KMS-11 (cell line): ENCODE results near the gene G6PC1.
A peak's percentile ranks its signal among the peaks of the same experiment; 100 is the strongest.
"Not testable (repeated sequence)": the region's sequence is repeated elsewhere in the genome, so short reads cannot be mapped to it uniquely, and the experiment has no call there.

Source experiments
- H2AFZ ChIP-seq: fragments of 200-600 bp; sonication (generic); 2 replicates; pipeline ENCODE4 v1.6.1; 2016; ENCODE audit warnings: antibody characterized with exemption, mixed run types, low read depth
- H3K27ac ChIP-seq: fragments of 200-600 bp; sonication (generic); 2 replicates; pipeline ENCODE4 v1.6.1; 2016; ENCODE audit warnings: mild to moderate bottlenecking, mixed run types
- H3K27me3 ChIP-seq: fragments of 200-600 bp; sonication (generic); 2 replicates; pipeline ENCODE4 v1.6.1; 2017; ENCODE audit warnings: mild to moderate bottlenecking, low read depth, mixed run types, moderate library complexity; ENCODE audit not compliant: insufficient read depth
- H3K36me3 ChIP-seq: fragments of 200-600 bp; sonication (generic); 2 replicates; pipeline ENCODE4 v1.6.1; 2017; ENCODE audit warnings: mild to moderate bottlenecking, mixed run types; ENCODE audit not compliant: insufficient read depth
- H3K4me1 ChIP-seq: fragments of 200-600 bp; sonication (generic); 2 replicates; pipeline ENCODE4 v1.6.1; 2016; ENCODE audit warnings: mild to moderate bottlenecking, low read depth, mixed run types; ENCODE audit not compliant: poor library complexity, severe bottlenecking
- H3K4me2 ChIP-seq: fragments of 200-600 bp; sonication (generic); 2 replicates; pipeline ENCODE4 v1.7.0; 2016; ENCODE audit warnings: mild to moderate bottlenecking, mixed run types
- H3K4me3 ChIP-seq: fragments of 200-600 bp; sonication (generic); IDR thresholded peaks from 2 replicates; pipeline ENCODE4 v1.6.1; 2017; ENCODE audit warnings: low read depth, low read length, mixed read lengths; ENCODE audit not compliant: insufficient read depth
- H3K79me2 ChIP-seq: fragments of 200-600 bp; sonication (generic); 2 replicates; pipeline ENCODE4 v1.6.1; 2016; ENCODE audit warnings: low read depth, mixed run types; ENCODE audit not compliant: insufficient read depth
- H3K9ac ChIP-seq: fragments of 200-600 bp; sonication (generic); 2 replicates; pipeline ENCODE4 v1.6.1; 2016; ENCODE audit warnings: mild to moderate bottlenecking, mixed run types
- H4K20me1 ChIP-seq: fragments of 200-600 bp; sonication (generic); 2 replicates; pipeline ENCODE4 v1.6.1; 2016; ENCODE audit warnings: mild to moderate bottlenecking, mixed run types; ENCODE audit not compliant: insufficient read depth
- TF ChIP-seq, protein P1 (sequence below): fragments of 200-600 bp; sonication (generic); conservative IDR thresholded peaks from 2 replicates; pipeline ENCODE4 v1.6.1; 2017; ENCODE audit warnings: low read depth, mild to moderate bottlenecking, antibody characterized with exemption, low read length, moderate library complexity, mixed read lengths

The G6PC1 gene

GRCh38 chr17:42900460-42901331 lies at the start of gene G6PC1:
Gene G6PC1, plus strand, starts transcription at chr17:42900799. Its CDS starts 78 bp downstream, at chr17:42900877.
- H3K4me3 ChIP-seq, result no peak within 1 kb of the TSS
- H3K36me3 ChIP-seq, result no peaks in the 10 kb centered on the region
- no peak within 1 kb of the TSS for H3K9ac ChIP-seq
- no peak within 1 kb of the TSS for H3K4me2 ChIP-seq
- no peaks in the 10 kb centered on the region for H3K4me1 ChIP-seq
- TF ChIP-seq, protein P1, sequence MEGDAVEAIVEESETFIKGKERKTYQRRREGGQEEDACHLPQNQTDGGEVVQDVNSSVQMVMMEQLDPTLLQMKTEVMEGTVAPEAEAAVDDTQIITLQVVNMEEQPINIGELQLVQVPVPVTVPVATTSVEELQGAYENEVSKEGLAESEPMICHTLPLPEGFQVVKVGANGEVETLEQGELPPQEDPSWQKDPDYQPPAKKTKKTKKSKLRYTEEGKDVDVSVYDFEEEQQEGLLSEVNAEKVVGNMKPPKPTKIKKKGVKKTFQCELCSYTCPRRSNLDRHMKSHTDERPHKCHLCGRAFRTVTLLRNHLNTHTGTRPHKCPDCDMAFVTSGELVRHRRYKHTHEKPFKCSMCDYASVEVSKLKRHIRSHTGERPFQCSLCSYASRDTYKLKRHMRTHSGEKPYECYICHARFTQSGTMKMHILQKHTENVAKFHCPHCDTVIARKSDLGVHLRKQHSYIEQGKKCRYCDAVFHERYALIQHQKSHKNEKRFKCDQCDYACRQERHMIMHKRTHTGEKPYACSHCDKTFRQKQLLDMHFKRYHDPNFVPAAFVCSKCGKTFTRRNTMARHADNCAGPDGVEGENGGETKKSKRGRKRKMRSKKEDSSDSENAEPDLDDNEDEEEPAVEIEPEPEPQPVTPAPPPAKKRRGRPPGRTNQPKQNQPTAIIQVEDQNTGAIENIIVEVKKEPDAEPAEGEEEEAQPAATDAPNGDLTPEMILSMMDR, result no peak
- H2AFZ ChIP-seq, result no peak within 1 kb of the TSS
- H4K20me1 ChIP-seq, result no peaks in the 10 kb centered on the region
- H3K27me3 ChIP-seq, result no peaks in the 10 kb centered on the region
- no peak within 1 kb of the TSS for H3K27ac ChIP-seq
- H3K79me2 ChIP-seq, result no peaks in the 10 kb centered on the region

GRCh38 chr17:42850954-42851353 lies 49.6 kb upstream of the G6PC1 start, which contains the start of gene AOC3:
Gene AOC3, plus strand, starts transcription at chr17:42851199. Its CDS starts 145 bp downstream, at chr17:42851344.
- Histone ChIP-seq H3K4me2 (no peak within 1 kb of the TSS; the same call in 1 of the 2 replicates), H3K79me2 (no peaks in the 10 kb centered on the region), H3K27me3 (no peaks in the 10 kb centered on the region), H4K20me1 (no peaks in the 10 kb centered on the region), H3K4me1 (peaks cover 74% of the 10 kb centered on the region), H2AFZ (no peak within 1 kb of the TSS), H3K36me3 (no peaks in the 10 kb centered on the region), H3K27ac (no peak within 1 kb of the TSS), H3K4me3 (no peak within 1 kb of the TSS), H3K9ac (no peak within 1 kb of the TSS)
- TF ChIP-seq, protein P1, result no peak

DNA sequence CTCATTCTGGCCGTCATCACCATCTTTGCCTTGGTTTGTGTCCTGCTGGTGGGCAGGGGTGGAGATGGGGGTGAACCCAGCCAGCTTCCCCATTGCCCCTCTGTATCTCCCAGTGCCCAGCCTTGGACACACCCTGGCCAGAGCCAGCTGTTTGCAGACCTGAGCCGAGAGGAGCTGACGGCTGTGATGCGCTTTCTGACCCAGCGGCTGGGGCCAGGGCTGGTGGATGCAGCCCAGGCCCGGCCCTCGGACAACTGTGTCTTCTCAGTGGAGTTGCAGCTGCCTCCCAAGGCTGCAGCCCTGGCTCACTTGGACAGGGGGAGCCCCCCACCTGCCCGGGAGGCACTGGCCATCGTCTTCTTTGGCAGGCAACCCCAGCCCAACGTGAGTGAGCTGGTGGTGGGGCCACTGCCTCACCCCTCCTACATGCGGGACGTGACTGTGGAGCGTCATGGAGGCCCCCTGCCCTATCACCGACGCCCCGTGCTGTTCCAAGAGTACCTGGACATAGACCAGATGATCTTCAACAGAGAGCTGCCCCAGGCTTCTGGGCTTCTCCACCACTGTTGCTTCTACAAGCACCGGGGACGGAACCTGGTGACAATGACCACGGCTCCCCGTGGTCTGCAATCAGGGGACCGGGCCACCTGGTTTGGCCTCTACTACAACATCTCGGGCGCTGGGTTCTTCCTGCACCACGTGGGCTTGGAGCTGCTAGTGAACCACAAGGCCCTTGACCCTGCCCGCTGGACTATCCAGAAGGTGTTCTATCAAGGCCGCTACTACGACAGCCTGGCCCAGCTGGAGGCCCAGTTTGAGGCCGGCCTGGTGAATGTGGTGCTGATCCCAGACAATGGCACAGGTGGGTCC lies 49.0 kb upstream of the G6PC1 start:
- H3K27me3 ChIP-seq, H2AFZ ChIP-seq, H3K79me2 ChIP-seq, H3K36me3 ChIP-seq, H3K27ac ChIP-seq, H4K20me1 ChIP-seq, H3K4me3 ChIP-seq, H3K4me2 ChIP-seq, H3K9ac ChIP-seq: not testable (repeated sequence)
- H3K4me1 ChIP-seq, result peaks cover 67% of the 10 kb centered on the region

DNA sequence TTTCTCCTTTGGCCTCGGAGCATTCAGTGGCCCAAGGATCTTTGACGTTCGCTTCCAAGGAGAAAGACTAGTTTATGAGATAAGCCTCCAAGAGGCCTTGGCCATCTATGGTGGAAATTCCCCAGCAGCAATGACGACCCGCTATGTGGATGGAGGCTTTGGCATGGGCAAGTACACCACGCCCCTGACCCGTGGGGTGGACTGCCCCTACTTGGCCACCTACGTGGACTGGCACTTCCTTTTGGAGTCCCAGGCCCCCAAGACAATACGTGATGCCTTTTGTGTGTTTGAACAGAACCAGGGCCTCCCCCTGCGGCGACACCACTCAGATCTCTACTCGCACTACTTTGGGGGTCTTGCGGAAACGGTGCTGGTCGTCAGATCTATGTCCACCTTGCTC lies 48.2 kb upstream of the G6PC1 start:
- Histone ChIP-seq H3K36me3 (no peaks in the 10 kb centered on the region), H3K79me2 (no peaks in the 10 kb centered on the region), H4K20me1 (no peaks in the 10 kb centered on the region), H2AFZ (no peak overlapping the region), H3K27ac (peak overlapping the region; percentile 60; the same call in 1 of the 2 replicates), H3K9ac (no peak overlapping the region), H3K4me3 (no peak overlapping the region), H3K4me1 (peaks cover 61% of the 10 kb centered on the region), H3K4me2 (peak overlapping the region; percentile 74), H3K27me3 (no peaks in the 10 kb centered on the region)
- TF ChIP-seq, protein P1, result no peak
